Measurements from ENCODE around the gene EPS8L2.

Gene EPS8L2

DNA sequence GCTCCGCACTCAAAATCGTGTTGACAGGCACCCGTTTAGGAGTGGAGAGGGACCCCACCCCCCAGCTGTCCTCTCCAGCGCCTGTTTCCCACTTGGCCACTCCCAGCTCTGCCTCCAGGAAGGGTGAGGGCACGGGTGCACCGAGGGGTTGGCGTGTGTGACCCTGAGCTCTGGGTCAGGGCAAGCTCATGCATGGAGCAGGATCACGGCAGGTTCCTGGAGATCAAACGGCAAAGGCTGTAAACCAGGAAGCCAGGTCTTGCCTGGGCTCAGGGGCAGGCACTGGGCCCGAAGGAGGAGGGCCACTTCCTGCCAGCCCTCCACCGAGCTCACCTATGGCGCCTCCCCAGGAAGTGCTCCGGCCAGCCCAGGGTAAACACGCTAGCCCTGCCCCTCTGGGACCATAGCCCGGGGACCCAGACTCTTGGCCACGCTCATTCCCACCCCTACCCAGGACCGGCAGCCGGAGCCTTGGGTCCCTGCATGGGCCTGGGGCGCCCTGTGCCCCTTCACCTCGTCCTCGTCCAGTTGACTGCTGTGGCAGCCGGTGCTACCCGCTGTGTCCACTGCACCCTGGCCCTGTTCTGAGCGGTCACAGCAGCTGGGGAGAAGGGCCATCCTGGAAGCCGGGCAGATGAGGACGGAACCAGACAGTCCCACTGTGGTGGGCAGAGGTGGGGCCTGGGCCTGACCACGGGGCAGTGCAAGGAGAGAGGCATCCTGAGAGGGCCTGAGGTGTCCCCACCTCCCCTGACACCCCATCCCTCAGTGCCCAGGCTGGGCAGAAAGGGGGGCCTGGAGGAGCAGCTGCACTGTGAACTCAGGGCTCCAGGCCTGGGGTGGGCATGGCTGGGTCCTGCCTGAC is 1.0 kb upstream of the EPS8L2 start:
- no peak for DNase-seq

DNA sequence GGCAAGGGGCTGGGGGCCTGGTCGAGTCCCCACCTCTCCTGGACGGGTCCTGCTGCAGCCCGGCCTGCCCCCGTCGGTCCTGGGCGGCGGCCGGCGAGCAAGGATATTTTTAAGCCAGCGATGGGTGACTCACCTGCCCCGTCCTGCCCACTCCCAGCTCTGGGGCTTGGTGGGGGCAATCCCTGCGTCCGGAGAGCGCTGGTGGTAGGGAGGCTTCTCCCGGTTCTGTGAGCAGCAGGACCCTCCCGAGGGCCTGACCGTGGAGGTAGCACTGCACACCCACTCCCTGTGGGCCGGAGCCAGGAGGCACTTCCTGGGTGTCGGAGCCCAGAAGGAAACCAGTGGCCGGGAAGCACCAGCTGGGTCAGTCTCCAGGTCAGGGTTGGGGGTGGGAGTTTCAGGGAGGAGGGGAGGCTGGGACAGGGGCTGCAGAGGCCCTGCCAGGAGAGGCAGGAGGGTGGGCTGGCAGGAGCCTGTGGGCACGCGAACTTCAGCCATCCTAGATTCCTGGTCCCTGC is 467 bp downstream of the EPS8L2 start:
- DNase-seq: no peak

DNA sequence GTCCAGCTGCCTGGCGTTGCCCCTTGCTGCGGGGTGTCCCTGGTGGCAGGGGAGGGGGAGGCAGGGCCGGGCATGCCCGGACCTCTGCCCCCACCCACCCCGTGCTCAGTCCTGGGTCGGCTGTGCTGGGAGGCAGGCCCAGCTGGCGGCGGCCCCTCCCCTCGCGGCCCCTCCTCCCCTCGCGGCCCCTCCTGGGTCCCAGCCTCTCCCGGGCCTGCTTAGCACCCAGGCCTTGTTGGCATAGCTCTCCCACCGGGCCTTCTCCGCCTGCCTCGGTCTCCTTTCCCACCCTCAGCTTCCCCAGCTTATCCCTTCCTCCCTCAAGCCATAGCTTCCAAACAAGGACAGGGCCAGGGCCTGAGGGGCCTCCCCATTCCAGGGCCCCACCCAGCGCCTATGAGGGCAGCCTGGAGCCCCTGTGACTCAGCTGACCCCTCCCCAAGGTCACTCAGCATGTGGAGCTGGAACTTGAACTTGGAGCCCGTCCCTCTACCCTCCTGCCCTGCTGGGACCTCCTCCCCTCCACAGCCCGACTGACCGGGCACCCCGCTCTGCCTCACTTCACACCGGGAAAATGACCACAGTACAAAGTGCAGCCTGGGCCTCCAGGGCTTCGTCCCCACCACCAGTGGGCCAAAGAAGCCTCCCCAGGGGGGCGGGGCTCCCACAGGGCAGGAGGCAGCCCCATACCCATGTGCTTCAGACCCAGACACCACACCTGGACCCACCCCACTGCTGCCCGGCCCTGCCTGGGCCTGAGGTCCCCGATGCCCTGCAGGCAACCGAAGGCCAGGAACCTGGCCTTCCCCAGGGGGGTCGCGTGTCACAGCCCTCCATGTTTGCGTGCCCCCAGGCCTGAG is 1.2 kb downstream of the EPS8L2 start:
- no peak for DNase-seq

DNA sequence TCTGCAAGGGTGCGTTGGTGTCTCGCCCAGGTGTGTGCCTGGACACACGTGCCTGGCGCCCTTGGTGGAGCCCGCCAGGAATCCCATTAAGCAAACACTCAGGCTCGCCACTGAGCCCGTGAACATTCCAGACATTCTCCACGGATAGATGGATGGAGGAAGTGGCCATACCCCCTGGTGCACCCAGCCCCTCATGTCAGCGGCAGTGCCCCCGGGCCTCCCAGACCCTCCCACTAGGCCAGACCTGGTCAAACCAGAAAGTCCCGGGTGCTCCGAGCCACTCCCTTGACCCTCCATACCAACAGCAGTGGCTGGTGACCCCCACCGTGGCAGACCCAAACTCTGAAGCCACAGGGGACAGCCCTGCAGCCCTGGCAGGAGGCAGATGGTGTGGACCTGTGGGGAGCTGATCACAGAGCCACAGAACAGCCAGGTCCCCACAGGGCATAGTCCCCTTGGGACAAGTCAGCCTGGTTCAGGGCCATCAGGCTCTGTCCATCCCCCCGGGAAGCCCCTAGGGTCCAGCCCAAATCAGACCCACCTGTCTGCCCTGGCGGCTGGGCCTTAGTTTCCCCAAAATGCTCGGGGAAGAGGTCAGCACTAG is 1.9 kb downstream of the EPS8L2 start:
- DNase-seq: no peak

DNA sequence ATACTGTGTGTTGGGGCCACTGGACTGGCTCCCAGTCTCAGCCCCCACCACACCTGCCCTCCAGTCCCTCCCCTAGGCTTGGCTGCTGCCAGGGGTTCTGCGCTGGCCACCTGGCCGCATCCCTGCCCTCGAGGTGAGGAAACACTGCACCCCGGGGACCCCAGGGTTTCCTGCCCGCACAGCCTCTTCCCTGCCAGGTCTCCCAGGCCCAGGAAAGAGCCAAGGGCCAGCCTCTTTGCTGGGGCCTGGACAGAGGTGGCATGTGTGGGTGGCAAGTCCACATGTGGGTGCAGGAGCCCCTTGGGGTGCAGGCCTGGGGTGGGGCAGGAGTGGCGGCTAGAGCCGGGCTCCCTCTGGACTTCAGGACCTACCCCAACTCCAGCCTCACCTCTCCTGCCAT is 2.5 kb downstream of the EPS8L2 start:
- no peak for DNase-seq

DNA sequence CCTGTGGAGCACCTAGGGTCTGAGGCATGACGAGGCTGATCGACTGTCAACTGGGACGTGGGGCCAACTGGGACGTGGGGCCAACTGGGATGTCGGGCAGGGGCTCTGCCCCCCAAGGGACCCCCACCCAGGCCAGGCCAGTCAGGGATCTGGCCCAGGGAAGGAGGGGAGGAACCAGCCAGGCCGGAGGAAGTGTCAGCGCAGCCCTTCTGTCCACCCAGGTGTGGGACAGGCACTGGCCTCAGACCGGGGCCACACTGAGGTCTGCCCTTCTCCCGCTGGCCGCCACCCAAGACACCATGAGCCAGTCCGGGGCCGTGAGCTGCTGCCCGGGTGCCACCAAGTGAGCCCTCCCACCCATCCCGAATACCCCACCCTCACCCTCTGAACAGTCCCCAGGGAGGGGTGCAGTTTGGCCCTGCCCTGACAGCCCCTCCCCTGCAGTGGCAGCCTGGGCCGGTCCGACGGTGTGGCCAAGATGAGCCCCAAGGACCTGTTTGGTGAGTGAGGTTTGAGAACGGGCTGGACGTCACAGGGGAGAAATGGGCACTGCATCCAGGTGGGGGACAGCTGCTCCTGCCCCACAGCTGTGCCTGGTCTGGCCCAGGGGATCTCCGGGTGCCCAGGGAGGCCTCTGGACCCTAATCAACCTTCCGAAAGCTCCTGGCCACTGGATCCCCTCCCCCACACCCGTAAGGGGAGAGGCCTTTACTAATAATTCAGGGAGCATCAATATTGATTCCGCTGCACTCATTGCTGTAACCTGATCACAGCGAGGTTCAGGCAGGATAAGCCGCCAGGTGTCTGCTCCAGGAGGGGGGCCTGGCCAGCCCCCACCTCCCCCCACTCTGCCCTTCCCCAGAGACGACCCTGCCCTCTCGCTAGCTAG is 3.3 kb downstream of the EPS8L2 start:
- DNase-seq: no peak

DNA sequence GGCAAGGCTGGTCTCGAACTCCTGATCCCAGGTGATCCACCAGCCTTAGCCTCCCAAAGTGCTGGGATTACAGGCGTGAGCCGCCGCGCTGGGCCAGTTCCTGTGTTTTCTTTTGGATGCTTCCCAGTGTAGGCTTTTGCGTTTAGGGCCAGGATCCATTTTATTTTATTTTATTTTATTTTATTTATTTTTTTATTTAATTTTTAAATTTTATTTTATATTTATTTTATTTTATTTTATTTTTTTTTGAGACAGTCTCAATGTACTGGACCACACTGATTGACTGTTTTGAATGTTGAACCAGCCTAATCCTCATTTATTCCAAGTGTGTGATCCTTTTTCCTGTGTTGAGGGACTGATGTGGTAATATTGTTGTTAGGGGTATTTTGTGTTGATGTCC is 8.4 kb downstream of the EPS8L2 start:
- DNase-seq: no peak

DNA sequence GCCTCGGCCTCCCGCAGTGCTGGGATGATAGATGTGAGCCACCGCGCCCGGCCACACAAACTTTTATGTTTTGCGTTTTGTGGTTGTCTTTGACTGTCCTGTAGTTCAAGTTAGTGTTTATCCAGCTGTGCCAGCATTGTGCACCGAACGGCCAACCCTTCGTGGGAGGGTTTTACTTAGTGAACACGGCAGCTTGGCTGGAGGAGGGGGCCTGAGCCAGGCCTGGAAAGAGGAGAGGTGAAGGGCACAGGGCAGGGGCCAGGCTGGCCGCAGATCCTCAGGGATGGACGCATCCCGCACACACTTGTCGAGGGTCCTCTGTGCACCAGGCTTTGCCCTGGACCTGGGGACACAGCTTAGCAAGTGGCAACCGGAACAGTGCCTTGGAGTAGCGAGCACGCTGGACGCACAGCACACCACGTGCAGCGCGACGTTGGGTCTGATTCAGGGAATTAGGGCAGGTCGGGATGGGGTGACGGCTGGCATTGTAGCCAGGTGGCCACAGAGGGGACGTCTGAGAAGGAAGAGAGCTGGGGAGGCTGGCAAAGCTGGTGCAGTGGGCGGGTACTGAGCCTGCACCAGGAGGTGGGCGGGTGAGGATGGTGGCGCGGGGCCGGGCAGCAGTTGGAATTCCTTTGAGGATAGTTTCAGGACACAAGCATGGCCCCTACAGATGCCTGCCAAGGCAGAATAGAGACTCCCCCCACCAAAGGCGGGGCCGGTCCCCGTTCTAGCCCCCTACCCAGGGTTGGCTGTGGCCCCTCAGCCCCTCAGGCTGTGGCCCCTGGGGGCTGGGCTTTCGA is 13.4 kb downstream of the EPS8L2 start:
- DNase-seq: no peak

DNA sequence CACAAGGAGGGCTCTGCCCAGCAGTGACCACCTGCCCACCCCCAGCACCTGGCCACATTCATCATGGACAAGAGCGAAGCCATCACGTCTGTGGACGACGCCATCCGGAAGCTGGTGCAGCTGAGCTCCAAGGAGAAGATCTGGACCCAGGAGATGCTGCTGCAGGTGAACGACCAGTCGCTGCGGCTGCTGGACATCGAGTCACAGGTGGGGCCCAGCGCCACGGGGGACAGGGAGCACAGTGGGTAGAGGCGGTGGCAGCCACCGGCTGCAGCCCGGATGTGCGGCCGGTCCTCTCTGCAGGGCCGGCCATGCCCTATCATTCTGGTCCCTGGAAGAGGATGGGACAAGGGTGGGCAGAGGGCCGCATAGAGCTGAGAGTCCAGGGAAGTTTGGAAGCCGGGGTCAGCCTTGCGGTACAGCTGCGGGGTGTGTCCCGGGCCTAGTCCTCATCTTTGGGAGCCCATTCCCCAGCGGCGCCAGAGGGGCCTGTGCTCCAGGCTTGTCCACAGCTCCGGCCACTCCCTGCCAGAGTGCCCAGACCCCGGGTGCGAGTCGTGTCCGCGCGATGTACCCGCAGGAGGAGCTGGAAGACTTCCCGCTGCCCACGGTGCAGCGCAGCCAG is 14.1 kb downstream of the EPS8L2 start:
- no peak for DNase-seq

DNA sequence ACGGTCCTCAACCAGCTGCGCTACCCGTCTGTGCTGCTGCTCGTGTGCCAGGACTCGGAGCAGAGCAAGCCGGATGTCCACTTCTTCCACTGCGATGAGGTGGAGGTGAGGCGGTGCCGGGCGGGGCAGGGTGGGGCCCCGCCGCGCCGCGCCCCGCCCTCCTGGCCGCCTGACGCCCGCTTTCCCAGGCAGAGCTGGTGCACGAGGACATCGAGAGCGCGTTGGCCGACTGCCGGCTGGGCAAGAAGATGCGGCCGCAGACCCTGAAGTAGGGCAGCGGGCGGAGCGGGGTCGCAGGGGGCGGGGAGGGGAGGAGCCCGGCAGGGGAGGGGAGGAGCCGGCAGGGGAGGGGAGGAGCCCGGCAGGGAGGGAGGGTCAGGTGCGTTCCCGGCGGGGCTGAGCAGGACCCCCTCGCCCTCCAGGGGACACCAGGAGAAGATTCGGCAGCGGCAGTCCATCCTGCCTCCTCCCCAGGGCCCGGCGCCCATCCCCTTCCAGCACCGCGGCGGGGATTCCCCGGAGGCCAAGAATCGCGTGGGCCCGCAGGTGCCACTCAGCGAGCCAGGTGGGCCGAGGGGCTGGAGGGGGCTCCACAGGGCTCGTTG is 14.7 kb downstream of the EPS8L2 start:
- DNase-seq: no peak

DNA sequence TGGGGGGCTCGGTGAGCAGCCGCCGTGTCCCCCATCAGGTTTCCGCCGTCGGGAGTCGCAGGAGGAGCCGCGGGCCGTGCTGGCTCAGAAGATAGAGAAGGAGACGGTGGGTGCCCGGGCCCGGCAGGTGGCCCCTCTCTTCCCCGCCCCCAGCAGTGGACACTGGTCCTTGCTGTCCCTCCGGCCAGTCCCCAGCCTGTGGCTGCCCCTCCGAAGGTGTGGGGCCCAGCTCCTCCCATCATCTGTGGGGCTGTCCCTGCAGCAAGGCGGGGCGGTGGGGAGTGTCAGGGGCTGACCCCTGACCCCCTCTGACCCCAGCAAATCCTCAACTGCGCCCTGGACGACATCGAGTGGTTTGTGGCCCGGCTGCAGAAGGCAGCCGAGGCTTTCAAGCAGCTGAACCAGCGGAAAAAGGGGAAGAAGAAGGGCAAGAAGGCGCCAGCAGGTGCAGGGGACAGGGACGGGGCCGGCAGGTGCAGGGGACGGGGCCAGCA is 15.3 kb downstream of the EPS8L2 start:
- no peak for DNase-seq

DNA sequence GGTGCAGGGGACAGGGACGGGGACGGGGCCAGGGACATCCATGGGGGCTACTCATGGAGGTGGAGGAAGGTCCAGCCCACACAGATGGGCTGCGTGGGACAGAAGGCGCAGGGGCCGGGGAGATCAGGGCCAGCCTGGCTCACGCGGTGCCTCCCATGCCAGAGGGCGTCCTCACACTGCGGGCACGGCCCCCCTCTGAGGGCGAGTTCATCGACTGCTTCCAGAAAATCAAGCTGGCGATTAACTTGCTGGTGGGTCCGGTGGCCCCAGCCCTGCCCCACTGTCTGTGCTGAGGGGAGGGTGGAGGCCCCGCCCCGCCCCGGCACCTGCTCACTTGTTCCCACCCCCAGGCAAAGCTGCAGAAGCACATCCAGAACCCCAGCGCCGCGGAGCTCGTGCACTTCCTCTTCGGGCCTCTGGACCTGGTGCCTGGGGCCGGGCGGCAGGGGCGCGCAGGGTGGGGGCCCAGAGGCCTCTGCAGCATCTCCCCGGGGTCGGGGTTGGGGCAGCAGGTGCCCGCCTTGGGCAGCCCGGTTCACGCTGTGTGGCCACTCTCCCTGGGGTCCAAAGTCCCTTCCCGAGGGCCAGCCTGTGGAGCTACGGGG is 15.8 kb downstream of the EPS8L2 start:
- peak; percentile 50 for DNase-seq

DNA sequence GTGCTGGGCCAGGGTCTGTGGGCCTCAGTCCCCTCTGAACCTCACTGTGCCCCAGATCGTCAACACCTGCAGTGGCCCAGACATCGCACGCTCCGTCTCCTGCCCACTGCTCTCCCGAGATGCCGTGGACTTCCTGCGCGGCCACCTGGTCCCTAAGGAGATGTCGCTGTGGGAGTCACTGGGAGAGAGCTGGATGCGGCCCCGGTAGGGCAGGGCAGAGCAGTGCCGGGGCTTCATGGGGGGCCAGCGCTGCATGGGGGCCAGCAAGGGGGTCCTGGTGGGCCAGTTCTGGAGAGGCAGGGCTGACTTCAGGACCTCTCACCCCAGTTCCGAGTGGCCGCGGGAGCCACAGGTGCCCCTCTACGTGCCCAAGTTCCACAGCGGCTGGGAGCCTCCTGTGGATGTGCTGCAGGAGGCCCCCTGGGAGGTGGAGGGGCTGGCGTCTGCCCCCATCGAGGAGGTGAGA is 16.3 kb downstream of the EPS8L2 start:
- no peak for DNase-seq

DNA sequence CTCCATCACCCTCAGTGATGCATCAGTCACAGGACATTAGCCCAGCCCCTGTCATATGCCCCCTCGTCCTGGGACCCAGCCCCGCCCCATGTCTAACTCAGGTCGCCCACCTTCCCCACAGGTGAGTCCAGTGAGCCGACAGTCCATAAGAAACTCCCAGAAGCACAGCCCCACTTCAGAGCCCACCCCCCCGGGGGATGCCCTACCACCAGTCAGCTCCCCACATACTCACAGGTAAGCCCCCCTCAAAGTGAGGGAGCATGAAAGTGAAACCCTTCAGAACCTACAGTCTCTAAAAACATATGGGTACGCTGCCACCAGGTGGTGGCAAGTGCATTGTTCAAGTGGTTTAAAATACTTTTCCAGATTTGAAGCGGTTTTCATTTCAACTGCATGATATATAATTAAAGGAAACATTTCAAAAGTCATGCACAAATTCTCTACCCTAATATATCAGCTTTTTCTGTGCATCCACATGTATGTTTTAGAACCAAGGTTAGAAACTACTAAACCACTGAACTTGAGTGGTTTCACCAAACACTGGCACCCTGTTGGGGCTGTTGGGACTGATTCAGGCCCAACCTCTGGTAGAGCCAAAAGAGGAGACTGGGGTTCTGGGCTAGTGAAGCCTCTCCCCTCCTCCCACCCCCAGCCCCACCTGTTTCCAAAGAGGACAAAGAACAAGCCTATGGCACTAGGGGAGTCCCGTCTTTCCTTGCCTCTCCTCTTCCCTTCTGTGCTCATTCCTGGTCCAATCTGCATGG is 17.3 kb downstream of the EPS8L2 start:
- DNase-seq: peak; percentile 31

DNA sequence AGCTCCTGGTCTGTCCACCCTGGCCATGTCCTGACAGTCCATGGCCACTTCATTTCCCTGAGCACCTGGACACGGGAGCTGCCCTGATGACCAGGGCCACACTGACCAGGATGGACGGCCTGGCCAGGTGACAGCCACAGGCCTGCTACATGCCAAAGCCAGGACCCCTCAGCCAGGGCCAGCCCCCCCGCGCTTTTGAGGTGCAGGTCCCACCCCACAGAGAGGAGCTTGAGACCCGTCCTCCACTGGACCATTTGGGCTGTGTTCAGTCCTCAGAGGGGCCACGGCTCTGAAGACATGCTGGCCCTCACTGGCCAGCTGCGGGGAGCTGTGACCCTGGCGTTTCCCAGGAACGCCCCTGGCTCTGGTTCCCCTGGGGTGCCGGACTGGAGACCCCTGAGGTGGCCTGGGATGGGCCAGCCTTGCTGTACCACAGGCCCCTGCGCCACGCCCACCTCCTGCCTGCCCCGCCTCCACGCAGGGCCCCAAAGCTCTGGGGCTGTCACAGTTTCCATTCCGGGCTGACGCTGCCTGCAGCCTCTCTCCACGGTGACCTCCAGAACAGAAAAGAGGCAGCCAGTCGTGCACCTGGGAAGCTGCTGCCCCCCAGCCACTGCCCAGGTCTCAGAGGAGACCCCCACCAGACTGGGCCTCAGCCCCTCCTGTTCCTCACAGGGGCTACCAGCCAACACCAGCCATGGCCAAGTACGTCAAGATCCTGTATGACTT is 18.2 kb downstream of the EPS8L2 start:
- DNase-seq: no peak

DNA sequence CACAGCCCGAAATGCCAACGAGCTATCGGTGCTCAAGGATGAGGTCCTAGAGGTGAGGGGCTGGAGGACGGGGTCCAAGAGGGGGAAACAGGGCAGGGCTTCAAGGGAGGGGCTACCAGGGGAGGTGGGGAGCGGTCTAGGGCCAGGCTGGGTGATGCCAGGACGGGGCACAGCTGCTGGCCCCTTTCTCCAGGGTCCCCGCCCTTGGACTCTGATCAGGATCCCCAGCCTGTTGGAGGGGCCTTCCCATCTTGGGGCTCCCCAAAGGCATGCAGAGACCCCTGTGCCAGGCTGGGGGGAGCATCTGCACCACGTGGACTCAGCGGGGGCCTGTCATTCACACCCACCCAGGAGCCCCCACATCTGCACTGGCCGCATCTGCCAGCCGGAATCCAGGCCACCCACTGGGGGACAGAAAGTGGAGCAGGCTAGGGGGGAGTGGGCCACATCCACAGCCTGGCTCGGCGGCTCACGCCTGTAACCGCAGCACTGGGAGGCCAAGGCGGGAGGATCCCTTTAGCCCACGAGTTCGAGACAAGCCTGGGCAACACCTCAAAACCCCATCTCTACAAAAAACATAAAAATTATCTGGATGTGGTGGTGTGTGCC is 18.9 kb downstream of the EPS8L2 start:
- DNase-seq: no peak

DNA sequence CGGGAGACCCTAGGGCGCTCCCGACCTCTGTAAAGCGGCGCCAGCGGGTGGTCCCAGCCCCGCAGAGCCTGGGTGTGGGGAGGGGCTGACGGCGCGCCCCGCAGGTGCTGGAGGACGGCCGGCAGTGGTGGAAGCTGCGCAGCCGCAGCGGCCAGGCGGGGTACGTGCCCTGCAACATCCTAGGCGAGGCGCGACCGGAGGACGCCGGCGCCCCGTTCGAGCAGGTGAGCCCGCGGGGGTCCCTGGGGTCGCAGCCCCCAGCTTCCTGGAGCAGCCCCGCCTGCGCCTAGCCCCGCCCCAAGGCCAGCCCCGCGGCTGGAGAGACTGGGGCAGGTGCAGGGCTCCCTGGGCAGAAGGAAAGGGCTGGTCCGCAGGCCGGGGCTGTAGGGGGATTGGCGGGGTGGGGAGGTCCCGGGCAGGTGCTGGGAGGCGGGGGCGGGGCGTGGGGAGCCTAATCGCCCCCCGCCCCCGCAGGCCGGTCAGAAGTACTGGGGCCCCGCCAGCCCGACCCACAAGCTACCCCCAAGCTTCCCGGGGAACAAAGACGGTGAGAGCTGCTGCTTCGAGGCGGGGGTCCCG is 19.7 kb downstream of the EPS8L2 start:
- peak; percentile 55 for DNase-seq
